Midbrain (tissue), 1 donor: ENCODE data around the gene FOXQ1.
"Not testable (repeated sequence)": the region's sequence is repeated elsewhere in the genome, so short reads cannot be mapped to it uniquely, and the experiment has no call there.

Source experiments
- DNase-seq: peaks from one replicate; lab custom pipeline; 2025; lab: John Stamatoyannopoulos, UW

Gene FOXQ1

GRCh38 chr6:1290805-1291204, 21.1 kb upstream of the FOXQ1 start:
- DNase-seq: no peak

- DNase-seq: no peak
Observed at GRCh38 chr6:1291381-1291780, 20.5 kb upstream of the FOXQ1 start.

- DNase-seq: no peak
Observed at GRCh38 chr6:1295420-1295819, 16.5 kb upstream of the FOXQ1 start.

- DNase-seq: no peak
Observed at GRCh38 chr6:1296079-1296478, 15.8 kb upstream of the FOXQ1 start.

- no peak for DNase-seq
Observed at GRCh38 chr6:1296542-1296941, 15.4 kb upstream of the FOXQ1 start.

GRCh38 chr6:1297746-1298145, 14.2 kb upstream of the FOXQ1 start:
- no peak for DNase-seq

- no peak for DNase-seq
Observed at GRCh38 chr6:1298768-1299167, 13.1 kb upstream of the FOXQ1 start.

- DNase-seq: no peak
Observed at GRCh38 chr6:1306133-1306532, 5.8 kb upstream of the FOXQ1 start.

GRCh38 chr6:1309366-1309765, 2.5 kb upstream of the FOXQ1 start:
- no peak for DNase-seq

- DNase-seq: no peak
Observed at GRCh38 chr6:1310628-1311399, 1.1 kb upstream of the FOXQ1 start.

- no peak for DNase-seq
Observed at GRCh38 chr6:1312203-1312472, 240 bp downstream of the FOXQ1 start.

GRCh38 chr6:1312473-1313367, 822 bp downstream of the FOXQ1 start:
- no peak for DNase-seq

- no peak for DNase-seq
Observed at GRCh38 chr6:1313384-1313766, 1.5 kb downstream of the FOXQ1 start.

GRCh38 chr6:1313767-1314503, 2.0 kb downstream of the FOXQ1 start:
- DNase-seq: no peak

- DNase-seq: no peak
Observed at GRCh38 chr6:1314617-1315016, 2.7 kb downstream of the FOXQ1 start.

- DNase-seq: no peak
Observed at GRCh38 chr6:1315201-1315559, 3.3 kb downstream of the FOXQ1 start.

- no peak for DNase-seq
Observed at GRCh38 chr6:1315560-1316386, 3.9 kb downstream of the FOXQ1 start.

GRCh38 chr6:1316489-1316971, 4.6 kb downstream of the FOXQ1 start:
- no peak for DNase-seq

- no peak for DNase-seq
Observed at GRCh38 chr6:1317302-1317815, 5.5 kb downstream of the FOXQ1 start.

- DNase-seq: no peak
Observed at GRCh38 chr6:1318036-1318435, 6.1 kb downstream of the FOXQ1 start.

- DNase-seq: not testable (repeated sequence)
Observed at GRCh38 chr6:1318584-1318983, 6.7 kb downstream of the FOXQ1 start.

- no peak for DNase-seq
Observed at GRCh38 chr6:1321738-1322137, 9.8 kb downstream of the FOXQ1 start.
